Activated CD4-positive, alpha-beta memory T cell treated with anti-CD3 and anti-CD28 coated beads, Interleukin-2, amount 10 ng/mL, durations not matched to agents 7 days and 5 days (primary cell): ENCODE data around the gene ZNF516. TPM values are rescaled to one million over a fixed set of nuclear protein-coding genes. Genes with fewer than 3 reads are reported as not detected.

Experiments used
- CTCF ChIA-PET: fragments of 350-600 bp; sonication (Branson Sonifier 250); formaldehyde crosslinking; loops from one replicate; lab custom pipeline; 2021; ENCODE audit warnings: antibody characterized with exemption, inconsistent platforms; lab: Charles Lee
- POLR2A ChIA-PET: fragments of 350-600 bp; sonication (Branson Sonifier 250); formaldehyde crosslinking; loops from one replicate; lab custom pipeline; 2021; ENCODE audit warnings: antibody characterized with exemption; lab: Charles Lee
- DNase-seq: peaks from one replicate; pipeline ENCODE4 v3.0.0-alpha.2; 2020
- H3K27ac Mint-ChIP-seq: one replicate; pipeline ENCODE4 v1.8.0; 2021; ENCODE audit warnings: mild to moderate bottlenecking, mixed read lengths
- H3K27me3 Mint-ChIP-seq: one replicate; pipeline ENCODE4 v1.8.0; 2021; ENCODE audit warnings: mixed read lengths
- H3K36me3 Mint-ChIP-seq: one replicate; pipeline ENCODE4 v1.8.0; 2021; ENCODE audit warnings: low read depth, mixed read lengths
- H3K4me1 Mint-ChIP-seq: one replicate; pipeline ENCODE4 v1.8.0; 2021; ENCODE audit warnings: mixed read lengths
- H3K4me3 Mint-ChIP-seq: one replicate; pipeline ENCODE4 v1.8.0; 2021; ENCODE audit warnings: mild to moderate bottlenecking, mixed read lengths
- H3K9me3 Mint-ChIP-seq: one replicate; pipeline ENCODE4 v1.8.0; 2021; ENCODE audit warnings: mixed read lengths
- total RNA-seq, 2 experiments: library from RNA; stranded (reverse); gene quantifications; one replicate each; pipeline ENCODE4 v1.2.3, GENCODE V29; 2021

Gene ZNF516
- total RNA-seq, 2 experiments from 2014 or later = 3.9 to 5.0 TPM

- Mint-ChIP-seq H3K36me3 (no peaks in the 10 kb centered on the region), H3K27me3 (peaks cover 9% of the 10 kb centered on the region), H3K4me1 (peaks cover 14% of the 10 kb centered on the region), H3K4me3 (no peak overlapping the region), H3K27ac (no peak overlapping the region), H3K9me3 (no peaks in the 10 kb centered on the region)
- DNase-seq = no peak
- ChIA-PET CTCF (interaction anchor here (2.9 kb wide), 1 partner anchor 11 kb away, joined by 10 read pairs; no protein-coding TSS in a partner anchor), POLR2A (no interaction called here)
These were observed 105.3 kb downstream of the ZNF516 start for GRCh38 chr18:76389716-76390115.

- DNase-seq = no peak
- Mint-ChIP-seq H3K4me3 (no peak overlapping the region), H3K27me3 (peaks cover 9% of the 10 kb centered on the region), H3K9me3 (no peaks in the 10 kb centered on the region), H3K36me3 (no peaks in the 10 kb centered on the region), H3K27ac (no peak overlapping the region), H3K4me1 (peaks cover 14% of the 10 kb centered on the region)
- ChIA-PET POLR2A (no interaction called here), CTCF (interaction anchor here (2.9 kb wide), 1 partner anchor 12 kb away, joined by 10 read pairs; no protein-coding TSS in a partner anchor)
These were observed 106.1 kb downstream of the ZNF516 start for GRCh38 chr18:76388891-76389423.

DNA sequence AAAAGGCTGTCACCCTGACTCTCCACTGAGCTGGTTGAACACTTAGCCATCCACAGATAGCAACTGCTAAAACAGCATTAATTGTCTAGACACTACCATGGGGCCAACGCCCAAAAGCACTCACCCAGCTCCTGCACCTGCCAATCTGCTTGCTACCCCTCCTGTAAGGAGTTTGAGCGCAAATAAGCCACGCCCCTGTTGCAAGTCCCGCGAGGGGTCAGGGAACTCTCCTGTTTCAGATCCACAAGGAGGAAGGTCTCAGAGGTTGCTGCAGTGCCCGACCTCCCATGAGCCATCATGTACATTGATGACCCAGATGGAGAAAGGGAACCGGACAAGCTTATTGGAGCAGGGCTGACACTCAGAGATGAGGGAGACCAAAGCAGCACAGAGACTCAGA is 106.8 kb downstream of the ZNF516 start:
- DNase-seq = no peak

GRCh38 chr18:76387608-76388007 is 107.4 kb downstream of the ZNF516 start:
- H3K27ac Mint-ChIP-seq = no peak overlapping the region

More for the DNA sequence above, 106.8 kb downstream of the ZNF516 start:
- Mint-ChIP-seq H3K27me3 (peaks cover 9% of the 10 kb centered on the region), H3K4me1 (peaks cover 14% of the 10 kb centered on the region), H3K27ac (no peak overlapping the region), H3K36me3 (no peaks in the 10 kb centered on the region), H3K9me3 (no peaks in the 10 kb centered on the region), H3K4me3 (no peak overlapping the region)
- ChIA-PET POLR2A (no interaction called here), CTCF (interaction anchor here (2.9 kb wide), 1 partner anchor 12 kb away, joined by 10 read pairs; no protein-coding TSS in a partner anchor)

DNA sequence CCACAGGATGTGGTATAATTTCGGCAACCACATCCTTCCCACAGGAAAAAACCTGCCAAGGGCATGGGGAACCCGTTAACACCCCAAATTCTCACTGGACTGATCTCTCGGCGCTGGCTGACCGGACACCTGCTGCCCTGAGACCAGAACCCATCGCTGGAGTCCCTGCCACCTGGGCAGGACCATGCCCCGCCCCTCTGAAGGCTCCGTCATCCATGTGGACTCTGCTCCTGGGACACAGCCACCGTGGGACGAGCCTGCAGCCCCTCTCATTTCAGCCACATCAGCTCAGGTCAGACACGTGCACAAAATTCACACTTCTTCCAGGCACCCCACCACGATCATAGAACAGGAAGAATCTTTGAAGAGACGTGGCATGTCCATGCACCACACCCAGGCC is 108.2 kb downstream of the ZNF516 start:
- DNase-seq = no peak
- ChIA-PET POLR2A (interaction anchor here (1.3 kb wide), 1 partner anchor 435 kb away, joined by 3 read pairs; no protein-coding TSS in a partner anchor), CTCF (no interaction called here)
- Mint-ChIP-seq H3K36me3 (no peaks in the 10 kb centered on the region), H3K27me3 (peaks cover 9% of the 10 kb centered on the region), H3K4me3 (no peak overlapping the region), H3K4me1 (peaks cover 14% of the 10 kb centered on the region), H3K9me3 (no peaks in the 10 kb centered on the region), H3K27ac (no peak overlapping the region)

More at GRCh38 chr18:76387608-76388007, 107.4 kb downstream of the ZNF516 start:
- no peaks in the 10 kb centered on the region for H3K36me3 Mint-ChIP-seq
- DNase-seq = no peak
- POLR2A ChIA-PET = interaction anchor here (0.7 kb wide), 1 partner anchor 103 kb away, joined by 3 read pairs; no protein-coding TSS in a partner anchor
- H3K27me3 Mint-ChIP-seq = peaks cover 9% of the 10 kb centered on the region
- H3K4me3 Mint-ChIP-seq = no peak overlapping the region
- H3K4me1 Mint-ChIP-seq = peaks cover 14% of the 10 kb centered on the region
- no peaks in the 10 kb centered on the region for H3K9me3 Mint-ChIP-seq
- CTCF ChIA-PET = no interaction called here

GRCh38 chr18:76386071-76386470 is 109.0 kb downstream of the ZNF516 start:
- DNase-seq = no peak
- Mint-ChIP-seq H3K36me3 (no peaks in the 10 kb centered on the region), H3K4me3 (no peak overlapping the region), H3K4me1 (peaks cover 14% of the 10 kb centered on the region), H3K27me3 (peaks cover 9% of the 10 kb centered on the region), H3K27ac (no peak overlapping the region), H3K9me3 (no peaks in the 10 kb centered on the region)
- ChIA-PET CTCF (no interaction called here), POLR2A (interaction anchor here (1.3 kb wide), 1 partner anchor 436 kb away, joined by 3 read pairs; no protein-coding TSS in a partner anchor)

GRCh38 chr18:76385681-76385975 is 109.4 kb downstream of the ZNF516 start:
- DNase-seq = no peak
- H3K4me3 Mint-ChIP-seq = no peak overlapping the region
- no peaks in the 10 kb centered on the region for H3K36me3 Mint-ChIP-seq
- H3K27me3 Mint-ChIP-seq = peaks cover 11% of the 10 kb centered on the region
- ChIA-PET POLR2A (interaction anchor here (1.3 kb wide), 1 partner anchor 436 kb away, joined by 3 read pairs; no protein-coding TSS in a partner anchor), CTCF (no interaction called here)
- peaks cover 14% of the 10 kb centered on the region for H3K4me1 Mint-ChIP-seq
- H3K27ac Mint-ChIP-seq = no peak overlapping the region
- H3K9me3 Mint-ChIP-seq = no peaks in the 10 kb centered on the region

DNA sequence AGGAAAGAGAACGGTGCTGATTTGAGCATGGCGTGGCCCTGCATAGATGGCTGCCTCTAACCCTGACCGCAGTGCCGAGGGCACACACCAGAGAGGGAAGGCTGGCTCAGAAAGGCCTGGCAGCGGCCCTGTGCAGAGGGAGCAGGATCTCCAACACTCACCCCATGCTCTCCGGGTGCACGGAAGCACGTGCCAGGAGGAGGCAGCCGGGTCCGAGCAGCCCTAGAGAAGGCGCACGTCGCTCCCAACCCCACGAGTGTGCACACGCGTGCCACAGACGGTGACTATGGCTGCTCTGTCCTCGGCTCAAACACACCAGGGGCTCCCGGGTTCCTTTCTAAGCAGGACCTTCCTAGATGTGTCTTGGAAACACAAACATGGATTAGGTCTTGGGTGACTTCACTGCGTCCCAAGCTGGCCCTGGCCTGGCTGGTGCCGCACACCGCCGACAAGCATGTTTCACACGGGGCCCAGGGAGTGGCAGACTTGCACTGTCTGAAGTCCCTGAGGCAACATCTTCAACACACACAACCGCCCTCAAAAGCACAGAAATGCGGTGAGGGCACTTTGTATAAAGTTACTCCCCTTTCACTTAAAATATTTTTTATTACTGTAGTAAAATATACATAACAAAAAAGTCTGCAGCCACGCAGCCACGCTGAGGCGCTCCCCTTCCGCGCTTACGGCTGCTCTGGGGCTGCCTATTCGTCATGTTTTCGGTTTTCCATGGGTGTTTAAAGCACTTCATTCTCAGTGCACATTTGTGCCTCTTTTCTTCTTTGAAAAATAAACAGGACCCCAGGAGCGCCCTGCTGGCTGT is 110.0 kb downstream of the ZNF516 start:
- CTCF ChIA-PET = no interaction called here
- no peaks in the 10 kb centered on the region for H3K9me3 Mint-ChIP-seq
- peaks cover 11% of the 10 kb centered on the region for H3K27me3 Mint-ChIP-seq
- no peak overlapping the region for H3K27ac Mint-ChIP-seq
- no peak overlapping the region for H3K4me3 Mint-ChIP-seq
- DNase-seq = no peak
- no peaks in the 10 kb centered on the region for H3K36me3 Mint-ChIP-seq
- peaks cover 14% of the 10 kb centered on the region for H3K4me1 Mint-ChIP-seq
- POLR2A ChIA-PET = no interaction called here

DNA sequence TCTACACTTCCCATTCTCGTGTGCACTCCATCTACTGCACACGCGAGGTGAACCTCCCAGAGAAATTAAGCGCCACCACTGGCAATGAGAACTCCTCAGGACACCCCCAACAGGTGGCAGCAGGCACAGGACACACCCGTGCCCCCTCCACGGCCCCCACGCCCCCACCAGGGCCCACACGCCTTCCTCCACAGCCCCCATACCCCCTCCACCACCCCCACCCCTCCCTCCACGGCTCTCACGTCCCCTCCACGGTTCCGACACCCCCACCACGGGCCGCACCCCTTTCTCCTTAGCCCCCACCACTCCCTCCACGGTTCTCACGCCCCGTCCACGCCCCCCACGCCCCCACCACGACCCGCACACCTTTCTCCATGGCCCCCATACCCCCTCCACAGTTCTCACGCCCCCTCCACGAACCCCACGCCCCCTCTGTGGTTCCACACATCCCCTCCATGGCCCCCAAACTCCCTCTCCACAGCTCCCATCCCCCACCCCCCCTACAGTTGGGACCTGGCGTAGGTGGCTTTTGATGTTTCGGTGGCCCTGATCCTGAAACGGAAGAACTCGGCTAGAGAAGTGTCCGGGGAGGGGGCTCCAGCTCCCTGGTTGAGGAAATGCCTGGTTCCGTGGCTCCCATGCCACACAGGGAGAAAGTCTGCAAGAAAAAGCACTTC is 110.8 kb downstream of the ZNF516 start:
- peaks cover 14% of the 10 kb centered on the region for H3K4me1 Mint-ChIP-seq
- H3K27ac Mint-ChIP-seq = no peak overlapping the region
- ChIA-PET CTCF (no interaction called here), POLR2A (no interaction called here)
- no peaks in the 10 kb centered on the region for H3K9me3 Mint-ChIP-seq
- H3K27me3 Mint-ChIP-seq = peaks cover 11% of the 10 kb centered on the region
- H3K4me3 Mint-ChIP-seq = no peak overlapping the region
- DNase-seq = no peak
- no peaks in the 10 kb centered on the region for H3K36me3 Mint-ChIP-seq

- DNase-seq = no peak
- Mint-ChIP-seq H3K36me3 (no peaks in the 10 kb centered on the region), H3K27ac (no peak overlapping the region), H3K27me3 (peaks cover 10% of the 10 kb centered on the region), H3K4me1 (peaks cover 14% of the 10 kb centered on the region), H3K9me3 (no peaks in the 10 kb centered on the region), H3K4me3 (no peak overlapping the region)
- POLR2A ChIA-PET = no interaction called here
- CTCF ChIA-PET = no interaction called here
These were observed 111.4 kb downstream of the ZNF516 start for GRCh38 chr18:76383636-76384035.

- no peaks in the 10 kb centered on the region for H3K36me3 Mint-ChIP-seq
- ChIA-PET POLR2A (no interaction called here), CTCF (no interaction called here)
- no peaks in the 10 kb centered on the region for H3K9me3 Mint-ChIP-seq
- no peak overlapping the region for H3K4me3 Mint-ChIP-seq
- H3K4me1 Mint-ChIP-seq = peaks cover 15% of the 10 kb centered on the region
- H3K27me3 Mint-ChIP-seq = peaks cover 2% of the 10 kb centered on the region
- no peak overlapping the region for H3K27ac Mint-ChIP-seq
- DNase-seq = no peak
These were observed 112.8 kb downstream of the ZNF516 start for GRCh38 chr18:76382275-76382674.

DNA sequence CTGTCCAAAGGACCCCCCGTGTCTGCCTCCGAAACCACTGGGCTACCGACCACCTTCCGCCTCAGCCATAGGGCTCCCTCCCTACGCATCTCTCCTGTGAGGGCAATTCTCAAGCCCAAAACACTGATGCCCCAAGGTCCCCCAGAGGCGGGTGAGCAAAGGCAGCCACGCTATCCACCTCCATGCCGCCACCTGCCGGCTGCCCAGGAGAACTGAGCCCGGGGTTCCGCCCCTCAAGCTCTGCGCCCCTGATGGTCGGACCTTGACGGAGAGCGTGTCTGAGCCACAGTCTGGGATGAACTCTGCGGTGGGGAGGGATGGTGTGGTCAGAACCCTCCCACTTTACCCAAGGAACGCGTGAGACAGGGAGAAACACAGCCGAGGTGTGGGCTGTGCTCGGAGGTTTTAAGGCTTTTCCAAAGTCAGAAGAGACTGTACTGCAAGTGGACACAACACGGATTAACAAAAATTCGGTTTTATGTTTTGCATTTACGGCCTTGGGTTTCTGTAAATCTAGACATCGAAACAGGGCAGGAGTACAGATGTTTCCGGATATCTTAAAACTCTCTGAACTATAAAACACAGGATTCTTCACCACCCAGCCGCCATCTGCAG is 114.1 kb downstream of the ZNF516 start:
- no peaks in the 10 kb centered on the region for H3K9me3 Mint-ChIP-seq
- CTCF ChIA-PET = interaction anchor here (0.6 to 1.0 kb wide), 2 partner anchors 10 to 1751 kb away, joined by 3 read pairs; no protein-coding TSS in a partner anchor
- DNase-seq = no peak

More for the DNA sequence above, 114.1 kb downstream of the ZNF516 start:
- Mint-ChIP-seq H3K27me3 (peaks cover 2% of the 10 kb centered on the region), H3K36me3 (no peaks in the 10 kb centered on the region), H3K4me1 (peaks cover 15% of the 10 kb centered on the region), H3K4me3 (no peak overlapping the region), H3K27ac (no peak overlapping the region)
- POLR2A ChIA-PET = no interaction called here
